Measurements from ENCODE around the gene SLC41A3. TPM values are rescaled to one million over a fixed set of nuclear protein-coding genes. Genes with fewer than 3 reads are reported as not detected.

Gene SLC41A3
- total RNA-seq, 4 donors from 2014 or later = 56.1 to 72.2 (median 59.7) TPM

GRCh38 chr3:126119976-126120375, 36.1 kb upstream of the SLC41A3 start:
- Histone ChIP-seq H3K27ac (no peak overlapping the region), H3K9me3 (no peaks in the 10 kb centered on the region), H3K36me3 (no peaks in the 10 kb centered on the region), H3K4me1 (no peaks in the 10 kb centered on the region), H3K27me3 (no peaks in the 10 kb centered on the region), H3K4me3 (replicated peaks in 1 of 3) (no peak overlapping the region)
- 95 to 97% methylated on average over 8 of the region's 8 CpGs for WGBS, 2 donors
- no peak for DNase-seq
- intact Hi-C loops (cut with DNase I) = no loop called here
- TF ChIP-seq CTCF (IDR thresholded peaks at IDR 0.05) = no peak
- no peak for TF ChIP-seq POLR2A (IDR thresholded peaks at IDR 0.05)

- no peaks in the 10 kb centered on the region for H3K4me1 ChIP-seq
- DNase-seq = no peak
- intact Hi-C loops (cut with DNase I) = no loop called here
- 87 to 90% methylated on average over 7 of the region's 7 CpGs for WGBS, 2 donors
- no peak overlapping the region for H3K27ac ChIP-seq
- no peaks in the 10 kb centered on the region for H3K36me3 ChIP-seq
- no peaks in the 10 kb centered on the region for H3K9me3 ChIP-seq
- H3K27me3 ChIP-seq = no peaks in the 10 kb centered on the region
- TF ChIP-seq CTCF (IDR thresholded peaks at IDR 0.05) = no peak
- H3K4me3 ChIP-seq (replicated peaks in 1 of 3) = no peak overlapping the region
These were observed 35.2 kb upstream of the SLC41A3 start for GRCh38 chr3:126119008-126119675.

GRCh38 chr3:126118591-126118990, 34.7 kb upstream of the SLC41A3 start:
- Histone ChIP-seq H3K4me3 (replicated peaks in 1 of 3) (no peak overlapping the region), H3K27ac (no peak overlapping the region), H3K27me3 (no peaks in the 10 kb centered on the region), H3K9me3 (no peaks in the 10 kb centered on the region), H3K36me3 (no peaks in the 10 kb centered on the region), H3K4me1 (no peaks in the 10 kb centered on the region)
- 81 to 88% methylated on average over 11 of the region's 11 CpGs for WGBS, 2 donors
- no peak for DNase-seq
- TF ChIP-seq POLR2A (IDR thresholded peaks at IDR 0.05) = no peak
- no peak for TF ChIP-seq CTCF (IDR thresholded peaks at IDR 0.05)
- intact Hi-C loops (cut with DNase I) = no loop called here

GRCh38 chr3:126117786-126118185, 33.9 kb upstream of the SLC41A3 start:
- no peak for TF ChIP-seq CTCF (IDR thresholded peaks at IDR 0.05)
- TF ChIP-seq POLR2A (IDR thresholded peaks at IDR 0.05) = no peak
- no peak for DNase-seq
- no peaks in the 10 kb centered on the region for H3K36me3 ChIP-seq
- WGBS, 2 donors = 75 to 80% methylated on average over 7 to 9 of the region's 9 CpGs
- no peaks in the 10 kb centered on the region for H3K27me3 ChIP-seq
- H3K27ac ChIP-seq = no peak overlapping the region
- H3K4me3 ChIP-seq (replicated peaks in 1 of 3) = no peak overlapping the region
- H3K4me1 ChIP-seq = no peaks in the 10 kb centered on the region
- no peaks in the 10 kb centered on the region for H3K9me3 ChIP-seq
- intact Hi-C loops (cut with DNase I) = no loop called here

GRCh38 chr3:126117212-126117611, 33.3 kb upstream of the SLC41A3 start:
- Histone ChIP-seq H3K36me3 (no peaks in the 10 kb centered on the region), H3K4me3 (replicated peaks in 1 of 3) (no peak overlapping the region), H3K27ac (no peak overlapping the region), H3K27me3 (no peaks in the 10 kb centered on the region), H3K4me1 (no peaks in the 10 kb centered on the region), H3K9me3 (no peaks in the 10 kb centered on the region)
- DNase-seq = no peak
- TF ChIP-seq CTCF (IDR thresholded peaks at IDR 0.05) (no peak), POLR2A (IDR thresholded peaks at IDR 0.05) (no peak)
- 96 to 97% methylated on average over 3 of the region's 3 CpGs for WGBS, 2 donors
- intact Hi-C loops (cut with DNase I) = no loop called here
